ENCODE results near the gene FXYD3. TPM values are rescaled to one million over a fixed set of nuclear protein-coding genes. Genes with fewer than 3 reads are reported as not detected.

The FXYD3 gene
- total and polyA plus RNA-seq, 2 experiments from 2014 or later: 225 to 542 TPM

GRCh38 chr19:35155981-35156672 lies 40.5 kb downstream of the FXYD3 start:
- H3K9me2 ChIP-seq (replicated peaks; ENCODE audit: insufficient read depth): no peaks in the 10 kb centered on the region
- H3K4me1 ChIP-seq (ENCODE audit: insufficient read depth): peaks cover 13% of the 10 kb centered on the region
- no peak for DNase-seq (ENCODE audit: low spot score)
- no peaks in the 10 kb centered on the region for H3K9me3 ChIP-seq (ENCODE audit: low read depth)
- peaks cover 24% of the 10 kb centered on the region for H3K27me3 ChIP-seq
- no peaks in the 10 kb centered on the region for H3K36me3 ChIP-seq (replicated peaks; ENCODE audit: insufficient read depth, low read depth)
- no peak overlapping the region for H3K27ac ChIP-seq
- H2AFZ ChIP-seq: no peak overlapping the region
- H3K79me2 ChIP-seq: no peaks in the 10 kb centered on the region
- no peak for TF ChIP-seq CTCF (IDR thresholded peaks at IDR 0.05; ENCODE audit: poor library complexity)
- TF ChIP-seq EZH2phosphoT487 (IDR thresholded peaks at IDR 0.05; ENCODE audit: low read depth, severe bottlenecking, unreplicated experiment): no peak
- TF ChIP-seq EZH2 (IDR thresholded peaks at IDR 0.05; ENCODE audit: borderline replicate concordance): no peak
- no peaks in the 10 kb centered on the region for H4K20me1 ChIP-seq (ENCODE audit: insufficient read depth, poor library complexity, severe bottlenecking)
- no peak overlapping the region for H3K4me3 ChIP-seq
- H3K4me2 ChIP-seq: peak overlapping the region; percentile 93
- WGBS (ENCODE audit: low lambda C conversion rate, missing lambda C conversion rate): 93% methylated on average over 6 of the region's 6 CpGs

GRCh38 chr19:35156673-35157014 lies 41.0 kb downstream of the FXYD3 start:
- TF ChIP-seq CTCF (IDR thresholded peaks at IDR 0.05; ENCODE audit: poor library complexity) (no peak), EZH2phosphoT487 (IDR thresholded peaks at IDR 0.05; ENCODE audit: low read depth, severe bottlenecking, unreplicated experiment) (no peak), EZH2 (IDR thresholded peaks at IDR 0.05; ENCODE audit: borderline replicate concordance) (no peak)
- H3K9me2 ChIP-seq (replicated peaks; ENCODE audit: insufficient read depth): no peaks in the 10 kb centered on the region
- no peaks in the 10 kb centered on the region for H3K36me3 ChIP-seq (replicated peaks; ENCODE audit: insufficient read depth, low read depth)
- no peak overlapping the region for H2AFZ ChIP-seq
- H3K4me3 ChIP-seq: no peak overlapping the region
- H3K9me3 ChIP-seq (ENCODE audit: low read depth): no peaks in the 10 kb centered on the region
- H3K79me2 ChIP-seq: no peaks in the 10 kb centered on the region
- no peaks in the 10 kb centered on the region for H4K20me1 ChIP-seq (ENCODE audit: insufficient read depth, poor library complexity, severe bottlenecking)
- no peak overlapping the region for H3K4me2 ChIP-seq
- peaks cover 13% of the 10 kb centered on the region for H3K4me1 ChIP-seq (ENCODE audit: insufficient read depth)
- DNase-seq (ENCODE audit: low spot score): no peak
- H3K27me3 ChIP-seq: peaks cover 24% of the 10 kb centered on the region
- WGBS (ENCODE audit: low lambda C conversion rate, missing lambda C conversion rate): 83% methylated on average over 7 of the region's 7 CpGs
- no peak overlapping the region for H3K27ac ChIP-seq

- H4K20me1 ChIP-seq (ENCODE audit: insufficient read depth, poor library complexity, severe bottlenecking): no peaks in the 10 kb centered on the region
- H2AFZ ChIP-seq: no peak overlapping the region
- TF ChIP-seq EZH2phosphoT487 (IDR thresholded peaks at IDR 0.05; ENCODE audit: low read depth, severe bottlenecking, unreplicated experiment): no peak
- no peak for TF ChIP-seq EZH2 (IDR thresholded peaks at IDR 0.05; ENCODE audit: borderline replicate concordance)
- no peak for TF ChIP-seq CTCF (IDR thresholded peaks at IDR 0.05; ENCODE audit: poor library complexity)
- no peaks in the 10 kb centered on the region for H3K79me2 ChIP-seq
- WGBS (ENCODE audit: low lambda C conversion rate, missing lambda C conversion rate): 84% methylated on average over 4 of the region's 4 CpGs
- H3K36me3 ChIP-seq (replicated peaks; ENCODE audit: insufficient read depth, low read depth): no peaks in the 10 kb centered on the region
- no peak for DNase-seq (ENCODE audit: low spot score)
- H3K4me1 ChIP-seq (ENCODE audit: insufficient read depth): peaks cover 11% of the 10 kb centered on the region
- no peak overlapping the region for H3K4me2 ChIP-seq
- peaks cover 21% of the 10 kb centered on the region for H3K27me3 ChIP-seq
- no peaks in the 10 kb centered on the region for H3K9me2 ChIP-seq (replicated peaks; ENCODE audit: insufficient read depth)
- no peak overlapping the region for H3K27ac ChIP-seq
- H3K4me3 ChIP-seq: no peak overlapping the region
- no peaks in the 10 kb centered on the region for H3K9me3 ChIP-seq (ENCODE audit: low read depth)
These were observed 41.8 kb downstream of the FXYD3 start for GRCh38 chr19:35157431-35157830.
